ENCODE measurements around the gene HES3. TPM values are rescaled to one million over a fixed set of nuclear protein-coding genes. Genes with fewer than 3 reads are reported as not detected.

HES3 gene
- total and polyA plus RNA-seq, 2 of the 4 experiments (the other 2 are of a cell fraction) = not detected

DNA sequence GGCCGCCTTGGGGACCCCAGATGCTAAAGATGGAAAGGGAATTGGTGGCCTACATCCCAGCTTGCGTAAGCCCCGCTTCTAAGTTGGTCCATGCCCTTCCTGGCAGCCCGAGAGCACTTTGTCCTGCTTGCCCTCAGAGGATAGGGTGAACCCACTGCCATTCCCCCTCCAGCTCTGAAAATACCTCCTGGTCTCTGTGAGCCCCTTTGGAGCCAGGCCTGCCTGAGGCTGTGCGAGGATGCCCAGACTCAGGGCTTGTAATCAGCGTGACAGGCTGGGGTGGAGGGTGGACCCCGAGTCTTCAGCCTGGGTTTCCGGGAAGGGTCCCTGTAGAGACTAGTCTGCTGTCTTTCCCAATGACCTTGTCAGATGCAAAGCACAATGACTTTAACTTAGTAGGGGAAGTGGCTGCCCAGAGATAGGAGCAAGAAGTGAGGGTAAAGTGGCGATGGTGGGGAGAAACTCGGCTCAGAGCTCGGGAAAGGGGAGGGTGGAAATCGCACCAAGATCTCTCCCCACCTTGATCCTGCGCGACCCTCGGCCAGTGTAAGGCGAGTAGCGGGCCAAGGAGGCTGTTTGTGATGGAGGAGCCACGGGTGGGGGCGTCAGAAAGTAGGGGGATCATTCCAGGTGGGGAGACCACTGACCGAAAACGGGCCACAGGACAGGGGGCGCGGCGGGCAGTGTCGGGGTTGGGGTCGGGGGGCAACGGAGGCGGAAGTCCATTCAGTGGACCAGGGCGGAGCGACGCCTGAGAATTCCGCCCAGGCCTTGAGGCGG, 2.7 kb upstream of the HES3 start (continued):
- no peak for TF ChIP-seq CEBPB (IDR thresholded peaks at IDR 0.05; ENCODE audit: low read depth, low read length)

DNA sequence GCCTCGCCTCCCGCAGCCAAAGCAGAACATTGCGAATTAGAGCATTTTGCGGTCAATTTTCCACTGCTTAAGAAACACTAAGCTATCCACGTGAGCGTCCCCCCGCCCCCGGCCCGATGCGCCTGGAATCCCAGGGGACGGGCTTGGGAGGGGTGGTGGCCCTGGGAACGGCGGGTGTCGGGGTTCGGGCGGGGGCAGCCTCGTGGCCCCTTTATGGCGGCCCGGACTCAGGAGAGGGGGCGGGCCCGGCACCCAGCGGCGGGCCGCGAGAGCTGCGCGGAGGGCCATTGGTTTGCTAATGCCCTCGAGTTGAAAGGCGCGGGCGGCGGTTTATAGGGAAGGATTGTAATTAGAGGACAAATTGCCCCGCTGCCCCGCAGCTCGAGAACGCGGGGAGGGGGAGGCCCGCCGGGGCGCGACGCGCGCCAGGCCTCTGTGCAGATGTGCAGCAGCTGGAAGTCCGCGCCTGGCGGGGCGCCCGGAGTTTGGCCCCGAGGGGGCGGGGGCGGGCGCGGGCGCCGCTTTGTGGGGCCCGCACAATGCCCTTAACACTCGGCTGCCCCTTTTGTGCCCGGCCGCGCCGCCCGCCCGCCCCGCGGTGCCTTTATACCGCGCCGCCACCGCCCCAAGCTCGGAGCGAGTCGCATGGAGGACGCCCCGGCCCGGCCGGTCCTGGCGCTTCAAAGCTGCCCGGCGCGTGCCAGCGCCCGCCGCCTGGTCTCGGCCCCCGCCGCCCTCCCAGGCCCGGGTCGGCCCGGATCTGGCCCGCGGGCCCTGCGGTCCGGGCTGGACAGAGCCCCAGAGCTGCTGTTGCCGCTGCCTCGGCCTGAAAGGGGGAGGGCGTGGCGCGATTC, 1.9 kb upstream of the HES3 start:
- H3K4me1 ChIP-seq (ENCODE audit: control insufficient read depth, insufficient read depth, low read length) = no peaks in the 10 kb centered on the region
- no peak overlapping the region; the same call in 1 of the 2 replicates for H3K4me3 ChIP-seq (ENCODE audit: insufficient read depth, low read depth, low read length)
- H3K79me1 ChIP-seq (ENCODE audit: low read depth in 1 of 2, low read length in 2 of 2) = no peaks in the 10 kb centered on the region
- no peak overlapping the region for H4K91ac ChIP-seq (ENCODE audit: insufficient read depth, low read depth, low read length)
- in situ Hi-C loops (cut with MboI; ENCODE audit: low sequenced_read_pairs) = no loop called here
- H3K23ac ChIP-seq (ENCODE audit: low read depth, low read length) = no peak overlapping the region
- dilution Hi-C loops (cut with HindIII; ENCODE audit: low sequenced_read_pairs, unreplicated experiment) = no loop called here
- H3K14ac ChIP-seq (replicated peaks; ENCODE audit: low read depth, low read length) = no peak overlapping the region
- H3K9me3 ChIP-seq (ENCODE audit: control insufficient read depth, insufficient read depth, low read length) = no peaks in the 10 kb centered on the region
- intact Hi-C loops (cut with micrococcal nuclease) = no loop called here
- CTCF ChIA-PET = no interaction called here
- H2BK20ac ChIP-seq (ENCODE audit: low read depth, low read length) = no peak overlapping the region
- H2BK5ac ChIP-seq (ENCODE audit: low read depth, low read length, poor library complexity, severe bottlenecking) = no peak overlapping the region
- WGBS, 2 experiments (ENCODE audit: extremely low coverage in 2 of 2, insufficient read length in 1 of 2) = no CpG with 5 or more reads among the region's 99 CpGs
- no peak overlapping the region for H4K5ac ChIP-seq (ENCODE audit: low read depth, low read length)
- POLR2A ChIA-PET (ENCODE audit: unreplicated experiment) = no interaction called here
- H3K56ac ChIP-seq (ENCODE audit: extremely low read depth, insufficient read depth, low read length) = no peak overlapping the region
- H3K36me3 ChIP-seq (ENCODE audit: control insufficient read depth, insufficient read depth, low read length) = no peaks in the 10 kb centered on the region
- DNase-seq (no peak), ATAC-seq (ENCODE audit: low read depth) (peak; percentile 6)
- H2BK15ac ChIP-seq (ENCODE audit: low read depth, low read length) = no peak overlapping the region
- no peak overlapping the region for H2AK9ac ChIP-seq (replicated peaks; ENCODE audit: low read depth, low read length, poor library complexity)
- no peak overlapping the region for H3K27ac ChIP-seq (ENCODE audit: insufficient read depth, low read length)
- H3K18ac ChIP-seq (ENCODE audit: low read depth, low read length) = no peak overlapping the region
- no TSS peak for BruUV-seq (replicated peaks)
- H3K9me1 ChIP-seq (ENCODE audit: insufficient read depth, low read length) = no peaks in the 10 kb centered on the region
- H3K4me2 ChIP-seq (ENCODE audit: low read depth, low read length) = no peak overlapping the region; the same call in 1 of the 2 replicates
- H3K27me3 ChIP-seq (ENCODE audit: control insufficient read depth, insufficient read depth, low read length) = peaks cover 59% of the 10 kb centered on the region
- H3K4ac ChIP-seq (ENCODE audit: low read depth, low read length) = no peak overlapping the region
- H2BK120ac ChIP-seq (ENCODE audit: low read depth, low read length) = no peak overlapping the region
- H2AFZ ChIP-seq (replicated peaks; ENCODE audit: low read length, poor library complexity) = peak overlapping the region; percentile 33
- no peak overlapping the region for H4K8ac ChIP-seq (ENCODE audit: low read depth in 2 of 2, low read length in 2 of 2)
- H2AK5ac ChIP-seq (ENCODE audit: low read depth, low read length) = no peak overlapping the region
- no peak for TF ChIP-seq NFE2L2 (IDR thresholded peaks at IDR 0.05; ENCODE audit: low read depth, low read length)
- TF ChIP-seq RFX5 (IDR thresholded peaks at IDR 0.05; ENCODE audit: low read depth, low read length) = no peak
- no peak for TF ChIP-seq CTCF (conservative IDR thresholded peaks at IDR 0.05; ENCODE audit: low read depth, low read length)
- no peak for TF ChIP-seq RCOR1 (IDR thresholded peaks at IDR 0.05; ENCODE audit: insufficient replicate concordance, low read length)
- no peak for TF ChIP-seq SMC3 (IDR thresholded peaks at IDR 0.05; ENCODE audit: low read depth, low read length)
- no peak for TF ChIP-seq RAD21 (IDR thresholded peaks at IDR 0.05; ENCODE audit: low read length)
- no peak for TF ChIP-seq CEBPB (IDR thresholded peaks at IDR 0.05; ENCODE audit: low read depth, low read length)
- TF ChIP-seq, protein P1, sequence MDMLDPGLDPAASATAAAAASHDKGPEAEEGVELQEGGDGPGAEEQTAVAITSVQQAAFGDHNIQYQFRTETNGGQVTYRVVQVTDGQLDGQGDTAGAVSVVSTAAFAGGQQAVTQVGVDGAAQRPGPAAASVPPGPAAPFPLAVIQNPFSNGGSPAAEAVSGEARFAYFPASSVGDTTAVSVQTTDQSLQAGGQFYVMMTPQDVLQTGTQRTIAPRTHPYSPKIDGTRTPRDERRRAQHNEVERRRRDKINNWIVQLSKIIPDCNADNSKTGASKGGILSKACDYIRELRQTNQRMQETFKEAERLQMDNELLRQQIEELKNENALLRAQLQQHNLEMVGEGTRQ (IDR thresholded peaks at IDR 0.05; ENCODE audit: low read depth, low read length) = no peak
- no peak for TF ChIP-seq BHLHE40 (IDR thresholded peaks at IDR 0.05; ENCODE audit: low read depth, low read length)
- TF ChIP-seq FOS (IDR thresholded peaks at IDR 0.05; ENCODE audit: low read depth, low read length) = no peak
- peaks cover 10% of the 10 kb centered on the region; the same call in 1 of the 2 replicates for H4K20me1 ChIP-seq (ENCODE audit: insufficient read depth, low read length)
- H3K9ac ChIP-seq (ENCODE audit: low read depth, low read length) = no peak overlapping the region

Data from IMR-90 (cell line).